Subcutaneous adipose tissue (tissue), 4 donors: ENCODE data around the gene ERC1. TPM values are rescaled to one million over a fixed set of nuclear protein-coding genes. Genes with fewer than 3 reads are reported as not detected.

Experiments
- CTCF ChIP-seq: fragments of 450-650 bp; IDR thresholded peaks from one replicate; pipeline ENCODE4 v1.5.1; 2016; ENCODE audit warnings: low read depth, mild to moderate bottlenecking, control low read depth, antibody characterized with exemption, moderate library complexity
- total RNA-seq, 4 donors: library from RNA; depleted of rRNA; stranded (reverse); fragments of >200 nt; gene quantifications; one replicate each; pipeline ENCODE4 v1.1.0, GENCODE V29; 2016

Gene ERC1
- total RNA-seq, 4 donors from 2014 or later = 40.3 to 71.8 (median 62.3) TPM

- no peak for TF ChIP-seq CTCF
Observed at GRCh38 chr12:1531153-1531653, 540.2 kb downstream of the ERC1 start.

DNA sequence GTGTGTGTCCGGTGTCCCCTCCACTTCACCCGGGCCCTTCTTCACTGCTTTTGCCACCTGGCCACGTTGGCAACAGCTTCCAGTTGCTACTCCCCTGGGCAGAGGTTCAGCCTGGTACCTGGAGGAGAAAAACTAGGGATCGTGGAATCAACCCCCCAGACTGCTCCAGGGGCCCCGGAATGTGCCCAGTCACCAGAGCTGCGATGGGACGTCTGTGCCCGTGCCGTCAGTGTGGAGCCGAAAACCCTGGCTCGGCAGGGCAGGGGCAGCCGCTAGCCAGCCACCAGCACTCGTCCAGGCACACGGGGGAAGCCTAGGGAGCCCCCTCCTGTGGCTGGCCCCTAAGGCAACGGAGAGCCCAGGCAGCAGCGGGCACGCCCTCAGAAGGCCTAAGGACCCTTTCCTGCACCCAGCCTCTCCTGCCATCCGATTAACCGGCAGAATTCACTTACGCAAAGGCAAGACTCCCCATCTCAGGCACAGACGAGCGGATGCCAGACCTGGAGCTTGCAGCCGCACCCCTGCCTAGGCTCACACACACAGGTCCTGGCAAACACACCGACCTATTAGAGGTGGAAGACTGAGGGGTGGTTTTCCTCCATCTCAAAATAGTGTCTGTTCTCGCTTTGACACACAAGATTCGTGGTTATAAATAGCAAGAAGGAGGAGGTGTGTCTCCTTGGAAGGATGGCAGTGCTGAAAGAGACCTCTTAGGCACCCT is 540.8 kb downstream of the ERC1 start:
- no peak for TF ChIP-seq CTCF

DNA sequence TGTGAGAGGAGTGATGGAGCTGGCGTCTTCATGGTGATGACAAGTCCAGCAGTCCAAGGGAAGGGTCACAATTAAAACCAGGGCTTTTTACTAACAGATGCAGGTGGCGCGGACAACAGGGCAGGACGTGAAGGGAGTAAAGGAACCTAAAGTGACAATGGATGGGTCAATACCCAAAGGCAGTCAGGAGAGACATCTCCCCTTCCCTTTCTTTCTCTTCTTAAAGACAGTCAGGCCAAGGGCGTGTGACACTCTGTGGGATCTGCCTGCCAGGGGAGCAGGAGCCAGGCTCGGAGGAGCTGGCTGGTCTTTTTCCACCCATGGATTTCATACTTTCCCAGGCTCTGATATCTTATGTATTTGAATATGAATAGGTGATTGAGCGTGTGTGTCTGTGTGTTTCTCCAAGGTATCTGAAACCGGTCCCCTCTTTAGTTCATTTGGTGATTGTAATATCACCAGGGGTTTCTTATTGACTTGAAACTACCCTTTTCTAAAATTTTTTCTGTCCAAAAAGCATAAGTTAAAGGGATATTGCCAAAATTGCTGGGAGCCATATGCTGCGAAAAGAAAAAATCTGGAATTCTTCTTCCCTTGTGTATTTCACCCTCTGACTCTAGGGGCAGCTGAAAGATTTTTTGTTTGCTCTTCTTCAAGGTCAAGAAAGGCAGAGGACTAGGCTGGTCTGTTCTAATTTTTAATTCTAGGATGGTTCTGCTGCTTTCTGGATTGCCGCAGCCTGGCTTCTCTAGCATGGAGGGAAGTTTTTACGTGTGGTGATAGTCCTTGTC is 541.5 kb downstream of the ERC1 start:
- TF ChIP-seq CTCF = no peak

- TF ChIP-seq CTCF = no peak
Observed at GRCh38 chr12:1533205-1533601, 542.2 kb downstream of the ERC1 start.

DNA sequence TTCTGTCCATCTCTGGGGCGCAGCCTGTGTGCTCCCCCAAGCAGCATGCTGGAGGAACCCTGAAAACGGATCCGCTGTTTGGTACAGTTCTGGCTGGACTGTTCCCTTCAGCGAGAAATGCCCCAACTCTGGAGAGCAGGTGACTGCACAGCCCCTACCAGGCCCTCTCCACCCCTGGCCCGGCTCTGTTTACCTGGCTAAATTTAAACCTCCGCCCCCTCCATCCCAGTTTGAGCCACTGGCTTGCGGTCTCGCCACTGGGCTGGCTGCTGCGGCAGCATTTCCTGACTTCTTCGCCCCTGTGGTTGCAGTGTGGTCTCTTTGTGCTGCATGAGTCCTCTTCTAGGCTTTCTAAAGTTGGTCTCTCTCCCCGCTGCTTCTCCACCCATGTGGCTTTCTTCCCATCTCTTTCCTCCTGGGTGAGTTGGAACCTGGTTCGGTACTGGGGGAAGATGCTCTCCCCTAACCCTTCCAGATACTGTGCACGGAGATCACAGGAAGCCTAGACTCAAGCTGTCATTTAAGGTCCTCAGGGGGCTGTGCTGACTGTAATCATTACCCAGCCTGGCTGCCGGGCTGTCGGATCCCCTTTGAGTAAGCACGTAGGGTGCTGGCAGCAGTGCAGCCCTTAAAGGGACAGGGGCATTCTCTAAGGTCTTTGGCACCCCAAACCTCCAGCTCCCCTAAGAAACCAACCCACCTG is 542.7 kb downstream of the ERC1 start:
- no peak for TF ChIP-seq CTCF

DNA sequence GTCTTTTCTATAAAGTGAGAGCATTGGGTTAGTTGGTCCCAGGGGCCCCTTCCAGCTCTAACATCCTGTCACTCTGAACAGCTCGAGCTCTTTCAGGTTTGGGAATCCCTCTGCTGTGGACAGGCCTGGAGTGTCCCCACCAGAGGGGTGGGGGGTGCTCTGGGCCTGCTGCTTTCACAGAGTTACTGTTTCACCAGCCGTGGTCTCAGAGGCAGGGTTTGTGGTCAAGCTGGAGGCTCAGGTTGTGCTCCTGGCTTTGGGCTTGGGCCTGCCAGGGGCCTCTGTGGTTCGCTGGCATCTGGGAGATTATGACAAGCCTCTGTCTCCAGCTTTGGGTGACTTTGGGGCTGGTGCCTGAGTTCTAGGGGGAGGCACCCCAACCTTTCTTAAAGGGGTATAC is 543.7 kb downstream of the ERC1 start:
- TF ChIP-seq CTCF = no peak

DNA sequence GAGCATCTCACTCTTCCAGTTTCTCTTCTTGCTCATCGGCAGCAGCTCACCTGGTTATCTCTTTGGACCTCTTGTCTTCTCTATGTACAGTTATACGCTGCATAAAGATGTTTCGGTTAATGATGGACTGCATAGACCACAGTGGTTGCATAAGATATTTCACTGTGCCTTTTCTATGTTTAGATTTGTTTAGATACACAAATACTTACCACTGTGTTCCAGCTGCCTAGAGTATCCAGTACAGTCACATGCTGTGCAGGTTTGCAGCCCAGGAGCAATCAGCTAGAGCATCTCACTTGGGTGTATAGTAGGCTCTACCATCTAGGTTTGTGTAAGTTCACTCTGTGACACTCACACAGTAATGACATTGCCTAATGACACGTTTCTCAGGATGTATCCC is 545.8 kb downstream of the ERC1 start:
- TF ChIP-seq CTCF = no peak
